ENCODE measurements around the gene CACNA1D. TPM values are rescaled to one million over a fixed set of nuclear protein-coding genes. Genes with fewer than 3 reads are reported as not detected.
"Not testable (repeated sequence)": the region's sequence is repeated elsewhere in the genome, so short reads cannot be mapped to it uniquely, and the experiment has no call there.

CACNA1D gene
- total RNA-seq (0.44 TPM), polyA plus RNA-seq (under 1 TPM in 1 of 4 donors, not detected in 3; 0.03 TPM)

DNA sequence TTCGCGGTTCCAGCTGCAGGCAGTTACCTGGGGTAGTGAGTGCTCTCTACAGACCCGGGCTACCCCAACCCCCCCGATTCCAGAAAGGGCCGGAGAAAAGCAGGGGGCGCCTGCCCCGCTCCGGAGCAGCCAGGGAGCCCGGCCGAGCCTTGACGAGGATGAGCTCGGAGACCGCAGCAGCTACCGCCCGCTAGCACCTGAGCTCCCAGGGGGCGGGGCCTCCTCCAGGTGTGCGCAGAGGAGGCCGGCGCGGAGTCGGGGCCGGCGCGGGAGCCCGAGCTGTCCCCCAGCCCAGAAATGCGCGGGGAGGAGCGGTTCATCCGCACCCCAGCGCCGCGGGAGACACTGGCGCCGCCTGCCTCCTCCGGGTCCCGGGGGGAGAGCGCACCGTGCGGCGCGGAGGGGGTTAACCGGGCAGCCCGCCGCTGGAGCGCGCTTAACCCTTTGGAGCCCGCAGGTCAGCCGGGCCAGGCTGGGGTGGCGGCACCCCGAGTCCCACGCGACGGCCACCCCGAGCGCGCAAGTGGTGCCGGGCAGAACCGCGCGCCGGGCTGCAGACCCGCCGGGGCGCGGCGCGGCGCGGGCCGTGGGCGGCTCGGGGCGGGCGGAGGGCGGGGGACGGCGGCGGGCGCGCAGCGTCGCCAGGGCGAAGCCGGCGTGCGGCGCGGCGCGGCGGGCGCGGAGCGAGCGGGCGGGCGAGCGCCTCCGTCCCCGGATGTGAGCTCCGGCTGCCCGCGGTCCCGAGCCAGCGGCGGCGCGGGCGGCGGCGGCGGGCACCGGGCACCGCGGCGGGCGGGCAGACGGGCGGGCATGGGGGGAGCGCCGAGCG lies at the start of gene CACNA1D:
Gene CACNA1D, plus strand, starts transcription at position 649 of the 829 bp plus-strand sequence. CDS start 556 bp downstream, outside the sequence.
- Histone ChIP-seq H3K27ac (ENCODE audit: insufficient read depth, low read length, poor library complexity, severe bottlenecking) (no peak within 1 kb of the TSS), H3K4me3 (ENCODE audit: low read depth, low read length) (no peak within 1 kb of the TSS), H3K27me3 (ENCODE audit: control insufficient read depth, insufficient read depth, low read length) (peaks cover 30% of the 10 kb centered on the region), H3K4me1 (ENCODE audit: control insufficient read depth, insufficient read depth, low read length, poor library complexity, severe bottlenecking) (peaks cover 3% of the 10 kb centered on the region), H3K36me3 (ENCODE audit: control insufficient read depth, insufficient read depth, low read length) (no peaks in the 10 kb centered on the region), H3K9me3 (ENCODE audit: control insufficient read depth in 2 of 2, low read length in 2 of 2) (no peaks in the 10 kb centered on the region)
- H3K9me3 Mint-ChIP-seq, result no peaks in the 10 kb centered on the region
- peaks cover 0 to 16% (median 4%) of the 10 kb centered on the region in 4 donors for H3K4me1 Mint-ChIP-seq
- DNase-seq (no peak), ATAC-seq (ENCODE audit: low read depth in 2 of 2) (no peak)
- no peaks in the 10 kb centered on the region for H3K36me3 Mint-ChIP-seq
- peak within 1 kb of the TSS in 3 of 4 donors; percentile 51 to 68 (median 54) for H3K4me3 Mint-ChIP-seq
- peaks cover 69% of the 10 kb centered on the region for H3K27me3 Mint-ChIP-seq
- no peak within 1 kb of the TSS for H3K27ac Mint-ChIP-seq

DNA sequence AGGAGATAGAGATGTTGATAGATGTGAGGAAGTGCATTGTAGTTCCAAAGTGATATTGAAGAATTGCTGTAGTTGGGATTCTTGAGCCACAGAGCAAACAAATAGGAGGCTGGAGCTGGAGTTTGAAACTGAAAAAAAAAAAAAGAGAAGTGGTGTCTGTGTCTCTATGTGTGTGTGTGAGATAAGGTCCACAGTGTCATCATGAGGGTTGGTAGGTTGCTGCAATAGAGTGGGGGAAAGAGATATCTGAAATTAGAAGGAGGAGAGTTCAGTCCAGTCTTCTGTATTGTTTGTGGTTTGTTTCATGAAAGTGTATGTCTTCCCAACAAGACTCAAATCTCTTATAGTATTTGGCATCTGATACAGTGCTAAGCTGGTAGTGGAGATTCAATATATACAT lies 37.3 kb upstream of the CACNA1D start:
- H3K4me1 ChIP-seq (ENCODE audit: control insufficient read depth, insufficient read depth, low read length, poor library complexity, severe bottlenecking), result no peaks in the 10 kb centered on the region
- H3K4me3 Mint-ChIP-seq, result no peak overlapping the region
- H3K27me3 Mint-ChIP-seq, result no peaks in the 10 kb centered on the region
- no peak for DNase-seq
- no peaks in the 10 kb centered on the region for H3K4me1 Mint-ChIP-seq
- no peaks in the 10 kb centered on the region for H3K36me3 Mint-ChIP-seq
- ATAC-seq (ENCODE audit: low read depth in 2 of 2), result no peak
- peaks cover 0 to 3% (median 0%) of the 10 kb centered on the region in 7 donors for H3K9me3 Mint-ChIP-seq
- no peaks in the 10 kb centered on the region for H3K36me3 ChIP-seq (ENCODE audit: control insufficient read depth, insufficient read depth, low read length)
- no peak overlapping the region for H3K4me3 ChIP-seq (ENCODE audit: low read depth, low read length)
- no peak overlapping the region for H3K27ac ChIP-seq (ENCODE audit: insufficient read depth, low read length, poor library complexity, severe bottlenecking)
- H3K27ac Mint-ChIP-seq, result no peak overlapping the region
- H3K27me3 ChIP-seq (ENCODE audit: control insufficient read depth, insufficient read depth, low read length), result peaks cover 16% of the 10 kb centered on the region
- H3K9me3 ChIP-seq (ENCODE audit: control insufficient read depth in 2 of 2, low read length in 2 of 2), result no peaks in the 10 kb centered on the region

DNA sequence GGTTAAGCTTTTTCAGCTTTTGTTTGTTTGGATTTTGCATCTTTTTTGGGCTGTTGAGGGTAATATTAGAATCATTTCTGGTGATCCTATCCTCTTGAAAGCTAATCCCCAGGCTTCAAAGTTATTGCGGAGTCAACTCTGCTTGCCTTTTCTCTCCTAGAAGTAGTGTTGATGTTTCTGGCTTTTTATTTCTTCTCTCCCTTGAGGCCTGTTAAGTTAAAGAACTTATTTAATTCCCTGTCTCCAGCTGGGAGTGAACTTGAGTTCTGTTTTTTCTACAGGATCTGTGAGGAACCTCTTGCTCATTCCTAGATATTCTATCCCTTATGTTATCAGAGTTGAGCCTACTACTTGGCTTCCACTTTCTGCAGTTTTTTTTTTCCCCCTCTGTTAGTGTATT lies 34.1 kb upstream of the CACNA1D start:
- Histone ChIP-seq H3K4me3 (ENCODE audit: low read depth, low read length) (no peak overlapping the region), H3K27me3 (ENCODE audit: control insufficient read depth, insufficient read depth, low read length) (peaks cover 16% of the 10 kb centered on the region), H3K4me1 (ENCODE audit: control insufficient read depth, insufficient read depth, low read length, poor library complexity, severe bottlenecking) (no peaks in the 10 kb centered on the region), H3K27ac (ENCODE audit: insufficient read depth, low read length, poor library complexity, severe bottlenecking) (no peak overlapping the region), H3K9me3 (ENCODE audit: control insufficient read depth in 2 of 2, low read length in 2 of 2) (no peaks in the 10 kb centered on the region), H3K36me3 (ENCODE audit: control insufficient read depth, insufficient read depth, low read length) (no peaks in the 10 kb centered on the region)
- Mint-ChIP-seq H3K36me3 (no peaks in the 10 kb centered on the region), H3K4me1 (no peaks in the 10 kb centered on the region), H3K9me3 (peaks cover 0 to 8% (median 2%) of the 10 kb centered on the region in 7 donors), H3K27ac (no peak overlapping the region), H3K27me3 (peaks cover 6% of the 10 kb centered on the region), H3K4me3 (no peak overlapping the region)
- no peak for DNase-seq
- no peak for ATAC-seq (ENCODE audit: low read depth in 2 of 2)

DNA sequence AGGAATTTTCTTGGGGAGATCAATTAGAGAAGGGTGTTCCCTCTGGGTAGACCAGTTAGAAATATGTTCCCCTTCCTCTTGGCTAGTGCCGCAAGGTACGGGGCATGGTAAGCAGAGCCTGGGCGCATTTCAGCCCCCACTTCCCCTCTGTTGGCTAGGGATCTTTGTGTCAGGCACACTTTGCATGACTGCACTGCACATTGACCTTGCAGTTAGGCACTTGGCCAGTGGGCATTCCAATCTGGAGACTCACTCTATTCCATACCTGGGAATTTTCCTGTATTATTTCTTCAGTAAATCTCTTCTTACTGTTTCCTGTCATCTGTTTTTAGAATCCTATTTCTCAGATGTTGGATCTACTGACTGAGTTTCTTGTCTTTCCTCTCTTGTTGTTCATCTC lies 30.0 kb upstream of the CACNA1D start:
- H3K4me1 Mint-ChIP-seq, result no peaks in the 10 kb centered on the region
- no peak overlapping the region for H3K4me3 ChIP-seq (ENCODE audit: low read depth, low read length)
- H3K27me3 Mint-ChIP-seq, result peaks cover 6% of the 10 kb centered on the region
- H3K36me3 ChIP-seq (ENCODE audit: control insufficient read depth, insufficient read depth, low read length), result no peaks in the 10 kb centered on the region
- no peak overlapping the region for H3K4me3 Mint-ChIP-seq
- DNase-seq (no peak), ATAC-seq (ENCODE audit: low read depth in 2 of 2) (no peak)
- H3K9me3 ChIP-seq (ENCODE audit: control insufficient read depth in 2 of 2, low read length in 2 of 2), result no peaks in the 10 kb centered on the region
- no peaks in the 10 kb centered on the region for H3K4me1 ChIP-seq (ENCODE audit: control insufficient read depth, insufficient read depth, low read length, poor library complexity, severe bottlenecking)
- H3K36me3 Mint-ChIP-seq, result no peaks in the 10 kb centered on the region
- peaks cover 11% of the 10 kb centered on the region for H3K27me3 ChIP-seq (ENCODE audit: control insufficient read depth, insufficient read depth, low read length)
- no peak overlapping the region for H3K27ac Mint-ChIP-seq
- H3K9me3 Mint-ChIP-seq, result peaks cover 0 to 15% (median 3%) of the 10 kb centered on the region in 7 donors
- no peak overlapping the region for H3K27ac ChIP-seq (ENCODE audit: insufficient read depth, low read length, poor library complexity, severe bottlenecking)

DNA sequence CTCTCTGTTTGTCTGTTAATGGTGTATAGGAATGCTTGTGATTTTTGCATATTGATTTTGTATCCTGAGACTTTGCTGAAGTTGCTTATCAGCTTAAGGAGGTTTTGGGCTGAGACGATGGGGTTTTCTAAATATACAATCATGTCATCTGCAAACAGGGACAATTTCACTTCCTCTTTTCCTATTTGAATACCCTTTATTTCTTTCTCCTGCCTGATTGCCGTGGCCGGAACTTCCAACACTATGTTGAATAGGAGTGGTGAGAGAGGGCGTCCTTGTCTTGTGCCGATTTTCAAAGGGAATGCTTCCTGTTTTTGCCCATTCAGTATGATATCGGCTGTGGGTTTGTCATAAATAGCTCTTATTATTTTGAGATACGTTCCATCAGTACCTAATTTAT lies 24.7 kb upstream of the CACNA1D start:
- H3K27me3 Mint-ChIP-seq, result peaks cover 13% of the 10 kb centered on the region
- not testable (repeated sequence) for DNase-seq; H3K36me3 ChIP-seq (ENCODE audit: control insufficient read depth, insufficient read depth, low read length); H3K9me3 ChIP-seq (ENCODE audit: control insufficient read depth in 2 of 2, low read length in 2 of 2); H3K4me1 ChIP-seq (ENCODE audit: control insufficient read depth, insufficient read depth, low read length, poor library complexity, severe bottlenecking); H3K4me1 Mint-ChIP-seq; H3K27ac Mint-ChIP-seq; H3K27ac ChIP-seq (ENCODE audit: insufficient read depth, low read length, poor library complexity, severe bottlenecking); H3K4me3 ChIP-seq (ENCODE audit: low read depth, low read length); ATAC-seq (ENCODE audit: low read depth in 2 of 2); H3K27me3 ChIP-seq (ENCODE audit: control insufficient read depth, insufficient read depth, low read length); H3K36me3 Mint-ChIP-seq; H3K4me3 Mint-ChIP-seq
- H3K9me3 Mint-ChIP-seq, result peaks cover 0 to 18% (median 3%) of the 10 kb centered on the region in 7 donors

DNA sequence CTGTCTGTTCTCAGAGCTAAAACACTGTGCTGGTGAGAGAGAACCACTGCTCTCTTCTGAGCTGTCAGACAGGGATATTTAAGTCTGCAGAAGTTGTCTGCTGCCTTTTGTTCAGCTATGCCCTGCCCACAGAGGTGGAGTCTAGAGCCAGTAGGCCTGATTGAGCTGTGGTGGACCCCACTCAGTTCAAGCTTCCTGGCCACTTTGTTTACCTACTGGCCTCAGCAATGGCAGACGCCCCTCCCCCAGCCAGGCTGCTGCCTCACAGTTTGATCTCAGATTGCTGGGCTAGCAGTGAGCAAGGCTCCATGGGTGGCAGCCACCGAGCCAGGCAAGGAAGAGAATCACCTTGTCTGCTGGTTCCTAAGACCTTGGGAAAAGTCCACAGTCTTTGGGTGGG lies 21.0 kb upstream of the CACNA1D start:
- no peaks in the 10 kb centered on the region for H3K4me1 Mint-ChIP-seq
- no peak for DNase-seq

DNA sequence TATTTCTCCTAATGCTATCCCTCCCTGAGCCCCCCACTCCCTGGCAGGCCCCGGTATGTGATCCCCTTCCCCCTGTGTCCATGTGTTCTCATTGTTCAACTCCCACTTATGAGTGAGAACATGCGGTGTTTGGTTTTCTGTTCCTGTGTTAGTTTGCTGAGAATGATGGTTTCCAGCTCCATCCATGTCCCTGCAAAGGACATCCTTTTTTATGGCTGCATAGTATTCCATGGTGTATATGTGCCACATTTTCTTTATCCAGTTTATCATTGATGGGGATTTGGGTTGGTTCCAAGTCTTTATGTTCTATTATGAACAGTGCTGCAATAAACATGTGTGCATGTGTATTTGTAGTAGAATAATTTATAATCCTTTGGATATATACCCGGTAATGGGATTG lies 18.0 kb upstream of the CACNA1D start:
- H3K9me3 Mint-ChIP-seq; H3K36me3 ChIP-seq (ENCODE audit: control insufficient read depth, insufficient read depth, low read length); H3K4me1 Mint-ChIP-seq; H3K4me3 ChIP-seq (ENCODE audit: low read depth, low read length); H3K9me3 ChIP-seq (ENCODE audit: control insufficient read depth in 2 of 2, low read length in 2 of 2); DNase-seq; H3K4me1 ChIP-seq (ENCODE audit: control insufficient read depth, insufficient read depth, low read length, poor library complexity, severe bottlenecking); ATAC-seq (ENCODE audit: low read depth in 2 of 2); H3K36me3 Mint-ChIP-seq; H3K27ac Mint-ChIP-seq; H3K4me3 Mint-ChIP-seq; H3K27ac ChIP-seq (ENCODE audit: insufficient read depth, low read length, poor library complexity, severe bottlenecking); H3K27me3 ChIP-seq (ENCODE audit: control insufficient read depth, insufficient read depth, low read length): not testable (repeated sequence)
- peaks cover 23% of the 10 kb centered on the region for H3K27me3 Mint-ChIP-seq

More for the DNA sequence above, 21.0 kb upstream of the CACNA1D start:
- Histone ChIP-seq H3K4me1 (ENCODE audit: control insufficient read depth, insufficient read depth, low read length, poor library complexity, severe bottlenecking) (no peaks in the 10 kb centered on the region), H3K9me3 (ENCODE audit: control insufficient read depth in 2 of 2, low read length in 2 of 2) (no peaks in the 10 kb centered on the region), H3K4me3 (ENCODE audit: low read depth, low read length) (no peak overlapping the region), H3K27me3 (ENCODE audit: control insufficient read depth, insufficient read depth, low read length) (no peaks in the 10 kb centered on the region), H3K27ac (ENCODE audit: insufficient read depth, low read length, poor library complexity, severe bottlenecking) (no peak overlapping the region), H3K36me3 (ENCODE audit: control insufficient read depth, insufficient read depth, low read length) (no peaks in the 10 kb centered on the region)
- no peak overlapping the region for H3K27ac Mint-ChIP-seq
- H3K9me3 Mint-ChIP-seq, result peaks cover 0 to 17% (median 3%) of the 10 kb centered on the region in 7 donors
- H3K36me3 Mint-ChIP-seq, result no peaks in the 10 kb centered on the region
- peaks cover 22% of the 10 kb centered on the region for H3K27me3 Mint-ChIP-seq
- no peak overlapping the region for H3K4me3 Mint-ChIP-seq
- ATAC-seq (ENCODE audit: low read depth in 2 of 2), result no peak

DNA sequence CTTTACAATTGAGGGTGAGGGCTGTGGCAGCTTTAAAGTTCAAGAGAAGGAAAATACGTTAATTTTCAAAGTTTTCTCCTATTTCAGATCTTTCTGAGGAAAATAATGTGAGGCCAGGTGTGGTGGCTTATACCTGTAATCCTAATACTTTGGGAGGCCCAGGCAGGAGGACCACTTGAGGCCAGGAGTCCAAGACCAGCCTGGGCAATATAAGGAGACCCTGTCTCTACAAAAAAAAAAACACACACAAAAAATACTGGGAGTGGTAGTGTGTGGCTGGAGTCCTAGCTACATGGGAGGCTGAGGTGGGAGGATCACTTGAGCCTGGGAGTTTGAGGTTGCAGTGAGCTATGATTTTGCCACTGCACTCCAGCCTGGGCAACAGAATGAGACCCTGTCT lies 16.7 kb upstream of the CACNA1D start:
- peaks cover 29% of the 10 kb centered on the region for H3K27me3 Mint-ChIP-seq
- not testable (repeated sequence) for H3K27ac Mint-ChIP-seq, H3K4me1 Mint-ChIP-seq

More for the DNA sequence above, 16.7 kb upstream of the CACNA1D start:
- H3K4me3 Mint-ChIP-seq; H3K9me3 ChIP-seq (ENCODE audit: control insufficient read depth in 2 of 2, low read length in 2 of 2); ATAC-seq (ENCODE audit: low read depth in 2 of 2); DNase-seq; H3K9me3 Mint-ChIP-seq; H3K36me3 Mint-ChIP-seq; H3K27me3 ChIP-seq (ENCODE audit: control insufficient read depth, insufficient read depth, low read length); H3K36me3 ChIP-seq (ENCODE audit: control insufficient read depth, insufficient read depth, low read length); H3K27ac ChIP-seq (ENCODE audit: insufficient read depth, low read length, poor library complexity, severe bottlenecking); H3K4me1 ChIP-seq (ENCODE audit: control insufficient read depth, insufficient read depth, low read length, poor library complexity, severe bottlenecking); H3K4me3 ChIP-seq (ENCODE audit: low read depth, low read length): not testable (repeated sequence)
